HG02885 (cell line): ENCODE data around the gene SERPINI1.
"Not testable (repeated sequence)": the region's sequence is repeated elsewhere in the genome, so short reads cannot be mapped to it uniquely, and the experiment has no call there.

Experiments used
- ATAC-seq: cut with Tn5 transposase; IDR thresholded peaks from one replicate; pipeline ENCODE4 v1.9.1; 2021; ENCODE audit warnings: mild to moderate bottlenecking; ENCODE audit not compliant: unreplicated experiment, poor library complexity

Gene SERPINI1

GRCh38 chr3:167780214-167780883 is 44.8 kb downstream of the SERPINI1 start:
- no peak for ATAC-seq

GRCh38 chr3:167783781-167784180 is 48.3 kb downstream of the SERPINI1 start:
- ATAC-seq, result no peak

GRCh38 chr3:167785790-167786189 is 50.3 kb downstream of the SERPINI1 start:
- no peak for ATAC-seq

- ATAC-seq, result no peak
These were observed 51.9 kb downstream of the SERPINI1 start for GRCh38 chr3:167787440-167787839.

GRCh38 chr3:167798443-167798842 is 62.9 kb downstream of the SERPINI1 start:
- ATAC-seq, result peak; percentile 91

- ATAC-seq, result no peak
These were observed 73.4 kb downstream of the SERPINI1 start for GRCh38 chr3:167808910-167809309.

GRCh38 chr3:167810236-167810635 is 74.7 kb downstream of the SERPINI1 start:
- no peak for ATAC-seq

GRCh38 chr3:167811031-167811430 is 75.5 kb downstream of the SERPINI1 start:
- ATAC-seq, result no peak

GRCh38 chr3:167813169-167814123 is 77.9 kb downstream of the SERPINI1 start:
- ATAC-seq, result no peak

GRCh38 chr3:167814441-167814951 is 79.0 kb downstream of the SERPINI1 start:
- no peak for ATAC-seq

GRCh38 chr3:167816953-167817352 is 81.4 kb downstream of the SERPINI1 start:
- ATAC-seq, result no peak

GRCh38 chr3:167820102-167820865 is 84.8 kb downstream of the SERPINI1 start:
- no peak for ATAC-seq

- ATAC-seq, result no peak
These were observed 85.8 kb downstream of the SERPINI1 start for GRCh38 chr3:167821248-167821805.

- no peak for ATAC-seq
These were observed 88.2 kb downstream of the SERPINI1 start for GRCh38 chr3:167823738-167824137.

- ATAC-seq, result not testable (repeated sequence)
These were observed 92.1 kb downstream of the SERPINI1 start for GRCh38 chr3:167827588-167827987.

GRCh38 chr3:167829071-167829470 is 93.5 kb downstream of the SERPINI1 start:
- no peak for ATAC-seq

GRCh38 chr3:167830007-167830406 is 94.5 kb downstream of the SERPINI1 start:
- ATAC-seq, result peak; percentile 62

- ATAC-seq, result no peak
These were observed 99.8 kb downstream of the SERPINI1 start for GRCh38 chr3:167835359-167835758.

GRCh38 chr3:167835953-167836352 is 100.4 kb downstream of the SERPINI1 start:
- no peak for ATAC-seq

- ATAC-seq, result no peak
These were observed 101.9 kb downstream of the SERPINI1 start for GRCh38 chr3:167837466-167837865.
